Thyroid gland (tissue), 4 donors: ENCODE results near the gene CACNG5. TPM values are rescaled to one million over a fixed set of nuclear protein-coding genes. Genes with fewer than 3 reads are reported as not detected.

Experiments used
- DNase-seq, 2 donors: peaks; one replicate each; pipeline ENCODE4 v3.0.0-alpha.2; 2019
- H3K27ac ChIP-seq, 3 donors: fragments of 200-600 bp; sonication (generic); 1 replicate in 2 of 3; 2 replicates in 1 of 3; pipeline ENCODE4 v1.5.1; 2016 to 2019; ENCODE audit warnings: mild to moderate bottlenecking in 1 of 3, moderate library complexity in 1 of 3
- H3K27me3 ChIP-seq: fragments of 200-600 bp; sonication (generic); one replicate; pipeline ENCODE4 v1.5.1; 2019
- H3K36me3 ChIP-seq, 2 donors: fragments of 200-600 bp; sonication (generic); one replicate each; pipeline ENCODE4 v1.5.1; 2016 to 2019
- H3K4me1 ChIP-seq, 2 donors: fragments of 200-600 bp; sonication (generic); one replicate each; pipeline ENCODE4 v1.5.1; 2017 to 2019
- H3K4me3 ChIP-seq, 3 donors: fragments of 200-600 bp; sonication (generic); replicated peaks in 1 of 3; 1 replicate in 2 of 3; 2 replicates in 1 of 3; pipeline ENCODE4 v1.5.1; 2016; ENCODE audit warnings: mild to moderate bottlenecking in 1 of 3
- H3K9me3 ChIP-seq: fragments of 200-600 bp; sonication (generic); one replicate; pipeline ENCODE4 v1.5.1; 2017
- CTCF ChIP-seq, 6 experiments: fragments of 200-600 bp in 3 of 6; fragments of 450-650 bp in 3 of 6; sonication (generic) in 3 of 6; IDR thresholded peaks; one replicate each; pipeline ENCODE4 v1.5.1; 2016 to 2019; ENCODE audit warnings: antibody characterized with exemption in 6 of 6, mild to moderate bottlenecking in 2 of 6, inconsistent platforms in 1 of 6, moderate library complexity in 1 of 6
- POLR2A ChIP-seq, 2 donors: fragments of 450-650 bp; IDR thresholded peaks; one replicate each; pipeline ENCODE4 v1.6.1; 2017; ENCODE audit warnings: antibody characterized with exemption in 2 of 2, mild to moderate bottlenecking in 2 of 2, moderate library complexity in 1 of 2
- WGBS, 2 donors: methylation state at CpG; one replicate each; pipeline ENCODE4 v1.1.5; 2017; 5-methylcytosine and 5-hydroxymethylcytosine counted together
- intact Hi-C: fragments of 100-400 bp; cut with DNase I; formaldehyde crosslinking; loops from one replicate; pipeline ENCODE4 v1.15.1; 2023
- total RNA-seq, 4 donors: library from RNA; depleted of rRNA; stranded (reverse); fragments of >200 nt; gene quantifications; one replicate each; pipeline ENCODE4 v1.2.3, GENCODE V29; 2016

Gene CACNG5
- total RNA-seq, 4 donors from 2014 or later: not detected

DNA sequence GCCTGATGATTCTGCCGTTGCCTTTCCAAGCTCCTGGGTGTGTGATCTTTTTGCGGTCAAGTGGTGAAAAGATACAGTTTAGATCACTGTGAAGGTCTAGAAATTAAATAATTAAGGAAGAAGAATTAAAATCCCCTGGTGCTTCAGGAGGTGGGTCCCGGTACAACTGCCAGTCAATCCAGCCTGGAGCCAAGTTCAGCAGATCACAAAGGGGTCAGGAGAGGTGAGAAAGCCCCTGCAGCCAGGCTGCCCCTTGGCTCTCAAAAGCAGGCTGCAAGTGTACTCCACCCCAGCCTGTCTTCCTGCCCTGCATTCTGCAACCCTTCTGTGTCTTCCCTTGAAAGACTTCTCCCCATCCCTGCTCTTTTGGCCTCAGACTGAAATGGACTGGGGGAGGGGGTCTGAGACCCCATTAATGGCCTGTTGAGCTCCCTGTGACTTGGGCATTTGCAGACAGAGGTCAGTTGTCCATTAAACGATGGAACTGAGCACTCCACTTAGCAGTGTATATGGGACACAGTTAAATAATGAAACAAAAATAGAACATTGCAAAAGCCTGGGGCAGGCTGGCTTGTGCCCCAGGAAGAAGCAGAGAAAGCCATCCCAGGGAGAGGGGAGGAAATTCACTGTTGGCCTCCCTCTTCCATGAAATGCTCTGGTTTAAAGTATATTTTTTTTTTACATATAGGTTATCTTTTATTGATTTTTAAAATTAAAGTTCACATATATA, 15.1 kb downstream of the CACNG5 start:
- H3K36me3 ChIP-seq: no peaks in the 10 kb centered on the region
- no peaks in the 10 kb centered on the region for H3K27me3 ChIP-seq
- no peak overlapping the region for H3K27ac ChIP-seq
- intact Hi-C loops: no loop called here
- no peaks in the 10 kb centered on the region for H3K4me1 ChIP-seq
- no peak overlapping the region for H3K4me3 ChIP-seq
- 78 to 80% methylated on average over 4 of the region's 4 CpGs for WGBS, 2 donors
- TF ChIP-seq CTCF (IDR thresholded peaks at IDR 0.05): no peak
- TF ChIP-seq POLR2A (IDR thresholded peaks at IDR 0.05): no peak
- DNase-seq: no peak
- no peaks in the 10 kb centered on the region for H3K9me3 ChIP-seq

- no peaks in the 10 kb centered on the region for H3K4me1 ChIP-seq
- no peak for DNase-seq
- no peak overlapping the region for H3K27ac ChIP-seq
- 85 to 90% methylated on average over 3 of the region's 3 CpGs for WGBS, 2 donors
- H3K27me3 ChIP-seq: no peaks in the 10 kb centered on the region
- H3K36me3 ChIP-seq: no peaks in the 10 kb centered on the region
- TF ChIP-seq CTCF (IDR thresholded peaks at IDR 0.05): no peak
- no peak for TF ChIP-seq POLR2A (IDR thresholded peaks at IDR 0.05)
- H3K9me3 ChIP-seq: no peaks in the 10 kb centered on the region
- intact Hi-C loops: no loop called here
- H3K4me3 ChIP-seq: no peak overlapping the region
Observed at GRCh38 chr17:66850692-66851091, 15.8 kb downstream of the CACNG5 start.

DNA sequence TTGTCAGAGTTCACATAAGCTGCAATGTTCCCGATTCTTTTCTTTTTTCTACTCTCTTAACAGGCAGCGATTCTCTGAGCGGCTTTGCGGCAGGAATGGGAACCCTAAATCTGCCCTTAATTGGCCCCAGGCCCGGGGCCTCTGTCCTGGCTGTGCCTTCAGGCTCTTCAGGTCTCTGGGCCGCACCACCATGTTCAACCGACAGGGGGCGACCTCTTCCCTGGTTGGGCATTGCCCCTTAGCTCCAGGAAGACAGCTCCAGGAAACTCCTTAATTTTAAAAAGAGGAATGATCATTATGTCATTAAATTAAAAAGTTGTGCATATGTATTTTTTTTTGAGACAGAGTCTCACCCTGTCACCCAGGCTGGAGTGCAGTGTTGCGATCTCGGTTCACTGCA, 20.3 kb downstream of the CACNG5 start:
- intact Hi-C loops: no loop called here
- DNase-seq: no peak
- H3K4me3 ChIP-seq: no peak overlapping the region
- no peaks in the 10 kb centered on the region for H3K27me3 ChIP-seq
- 76 to 78% methylated on average over 10 of the region's 10 CpGs for WGBS, 2 donors
- no peak overlapping the region for H3K27ac ChIP-seq
- TF ChIP-seq POLR2A (IDR thresholded peaks at IDR 0.05) (no peak), CTCF (IDR thresholded peaks at IDR 0.05) (peak in 1 of 6 experiments; percentile 6)
- no peaks in the 10 kb centered on the region for H3K9me3 ChIP-seq
- no peaks in the 10 kb centered on the region for H3K36me3 ChIP-seq
- no peaks in the 10 kb centered on the region for H3K4me1 ChIP-seq

DNA sequence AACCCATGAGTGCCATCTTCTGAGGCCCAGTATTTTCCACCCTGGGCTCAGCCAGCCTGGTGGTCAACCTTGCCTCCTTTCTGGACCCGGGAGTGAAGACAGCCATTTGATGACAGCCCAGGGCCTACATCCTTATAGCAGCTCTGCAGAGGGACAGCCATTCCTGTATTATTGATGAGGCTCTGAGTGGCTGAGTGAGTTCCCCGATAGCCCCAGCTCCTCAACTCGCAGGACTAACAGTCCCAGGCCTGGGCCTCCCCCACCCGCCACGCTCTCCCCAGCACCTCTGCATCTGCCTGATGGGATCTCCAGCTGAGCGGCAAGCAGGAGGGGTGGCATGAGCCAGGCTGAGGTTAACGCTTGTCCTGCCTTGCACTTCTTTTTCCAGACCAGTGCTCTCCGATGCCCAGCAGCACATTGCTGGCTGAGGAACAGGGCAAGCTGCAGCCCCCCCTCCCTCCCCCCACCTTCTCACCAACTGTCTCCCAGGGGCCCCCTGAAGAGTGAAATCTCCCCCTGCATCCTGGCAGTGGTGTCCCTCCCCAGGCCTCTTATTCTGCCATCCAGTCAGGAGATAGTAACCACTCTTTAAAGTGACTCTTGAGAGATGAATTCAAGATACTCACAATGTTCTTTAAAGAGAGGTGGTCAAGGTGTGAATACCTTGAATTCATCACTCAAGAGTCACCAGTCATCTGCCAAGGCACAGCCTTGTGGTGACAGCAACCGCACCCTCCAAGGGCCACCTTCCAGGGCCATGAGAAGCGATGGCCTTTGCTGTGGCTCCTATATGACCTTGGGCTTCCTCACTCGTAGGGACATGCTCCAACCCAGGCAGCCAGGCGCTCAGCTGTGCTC, 23.5 kb downstream of the CACNG5 start:
- Histone ChIP-seq H3K27ac (no peak overlapping the region), H3K9me3 (no peaks in the 10 kb centered on the region)

More for the DNA sequence above, 23.5 kb downstream of the CACNG5 start:
- no peak for TF ChIP-seq POLR2A (IDR thresholded peaks at IDR 0.05)
- no peak for TF ChIP-seq CTCF (IDR thresholded peaks at IDR 0.05)
- Histone ChIP-seq H3K36me3 (no peaks in the 10 kb centered on the region), H3K4me3 (no peak overlapping the region), H3K27me3 (no peaks in the 10 kb centered on the region), H3K4me1 (no peaks in the 10 kb centered on the region)
- intact Hi-C loops: no loop called here
- DNase-seq: no peak
- 82 to 93% methylated on average over 11 to 12 of the region's 12 CpGs for WGBS, 2 donors
